Epithelial cell of esophagus (primary cell): ENCODE measurements around the gene EBP.
"Not testable (repeated sequence)": the region's sequence is repeated elsewhere in the genome, so short reads cannot be mapped to it uniquely, and the experiment has no call there.

Source experiments
- DNase-seq: peaks from one replicate; pipeline ENCODE4 v3.0.0; 2010; ENCODE audit warnings: low read depth
- H3K4me3 ChIP-seq: 2 replicates; pipeline ENCODE4 v1.5.1; 2011; ENCODE audit warnings: mild to moderate bottlenecking, low read length, control low read depth
- TF ChIP-seq, protein P1 (sequence below): IDR thresholded peaks from 2 replicates; pipeline ENCODE4 v1.5.1; 2011; ENCODE audit warnings: low read depth, mild to moderate bottlenecking, low read length, control low read depth, inconsistent platforms; ENCODE audit not compliant: insufficient read depth; ENCODE audit errors: missing control alignments

The EBP gene

DNA sequence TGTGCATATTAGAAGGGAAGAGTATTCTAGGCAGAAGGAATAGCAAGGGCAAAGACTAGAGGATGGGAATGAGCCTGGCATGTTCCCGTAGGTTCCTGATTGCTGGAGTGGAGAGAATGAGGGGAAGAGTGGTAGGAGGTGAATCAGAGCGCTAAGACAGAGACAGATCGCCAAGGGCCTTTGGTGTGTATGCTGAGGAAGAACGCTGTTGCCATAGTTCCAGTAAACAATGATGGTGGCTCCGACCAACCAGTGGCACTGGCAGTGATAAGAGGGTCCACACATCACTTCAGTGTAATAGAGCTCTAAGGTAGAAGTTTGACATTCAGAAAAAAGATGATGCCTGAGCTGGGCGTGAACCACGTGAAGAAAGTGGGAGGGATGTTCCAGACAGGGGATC lies 18.9 kb downstream of the EBP start:
- TF ChIP-seq, protein P1, sequence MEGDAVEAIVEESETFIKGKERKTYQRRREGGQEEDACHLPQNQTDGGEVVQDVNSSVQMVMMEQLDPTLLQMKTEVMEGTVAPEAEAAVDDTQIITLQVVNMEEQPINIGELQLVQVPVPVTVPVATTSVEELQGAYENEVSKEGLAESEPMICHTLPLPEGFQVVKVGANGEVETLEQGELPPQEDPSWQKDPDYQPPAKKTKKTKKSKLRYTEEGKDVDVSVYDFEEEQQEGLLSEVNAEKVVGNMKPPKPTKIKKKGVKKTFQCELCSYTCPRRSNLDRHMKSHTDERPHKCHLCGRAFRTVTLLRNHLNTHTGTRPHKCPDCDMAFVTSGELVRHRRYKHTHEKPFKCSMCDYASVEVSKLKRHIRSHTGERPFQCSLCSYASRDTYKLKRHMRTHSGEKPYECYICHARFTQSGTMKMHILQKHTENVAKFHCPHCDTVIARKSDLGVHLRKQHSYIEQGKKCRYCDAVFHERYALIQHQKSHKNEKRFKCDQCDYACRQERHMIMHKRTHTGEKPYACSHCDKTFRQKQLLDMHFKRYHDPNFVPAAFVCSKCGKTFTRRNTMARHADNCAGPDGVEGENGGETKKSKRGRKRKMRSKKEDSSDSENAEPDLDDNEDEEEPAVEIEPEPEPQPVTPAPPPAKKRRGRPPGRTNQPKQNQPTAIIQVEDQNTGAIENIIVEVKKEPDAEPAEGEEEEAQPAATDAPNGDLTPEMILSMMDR = no peak
- no peak for DNase-seq

GRCh38 chrX:48541140-48541814 lies 19.7 kb downstream of the EBP start:
- TF ChIP-seq, protein P1 = no peak
- no peak overlapping the region for H3K4me3 ChIP-seq
- DNase-seq = no peak

More for the DNA sequence above, 18.9 kb downstream of the EBP start:
- H3K4me3 ChIP-seq = peak overlapping the region; percentile 72

DNA sequence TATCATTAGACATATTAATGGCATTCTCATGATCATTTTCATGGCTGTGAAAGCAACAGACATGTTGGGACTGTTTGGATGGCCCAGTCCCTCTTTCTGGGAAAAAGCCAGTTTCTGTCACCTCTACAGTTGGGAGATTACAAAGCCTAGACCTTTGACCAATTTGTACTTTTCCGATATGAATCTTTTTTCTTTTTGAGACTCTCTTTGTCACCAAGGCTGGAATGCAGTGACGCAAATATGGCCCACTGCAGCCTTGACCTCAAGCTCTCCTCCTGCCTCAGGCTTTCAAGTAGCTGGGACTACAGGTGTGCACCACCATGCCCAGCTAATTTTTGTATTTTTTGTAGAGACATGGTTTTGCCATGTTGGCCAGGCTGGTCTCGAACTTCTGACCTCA lies 27.3 kb downstream of the EBP start:
- H3K4me3 ChIP-seq = no peak overlapping the region
- TF ChIP-seq, protein P1 = no peak
- no peak for DNase-seq

- not testable (repeated sequence) for H3K4me3 ChIP-seq, DNase-seq
These were observed 34.2 kb downstream of the EBP start for GRCh38 chrX:48555731-48556325.

GRCh38 chrX:48558271-48558670 lies 36.7 kb downstream of the EBP start:
- DNase-seq = peak; percentile 88
- TF ChIP-seq, protein P1 = no peak
- no peak overlapping the region for H3K4me3 ChIP-seq

DNA sequence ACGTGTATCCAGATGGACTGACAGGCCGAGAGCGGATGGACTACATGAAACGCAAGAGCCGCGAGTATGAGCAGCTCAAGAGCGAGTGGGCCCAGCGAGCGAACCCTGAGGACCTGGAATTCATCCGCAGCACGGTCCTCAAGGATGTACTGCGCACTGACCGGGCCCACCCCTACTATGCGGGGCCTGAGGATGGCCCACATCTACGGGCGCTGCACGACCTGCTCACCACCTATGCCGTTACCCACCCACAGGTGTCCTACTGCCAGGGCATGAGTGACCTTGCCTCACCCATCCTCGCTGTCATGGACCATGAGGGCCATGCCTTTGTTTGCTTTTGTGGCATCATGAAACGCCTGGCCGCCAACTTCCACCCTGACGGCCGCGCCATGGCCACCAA lies 38.0 kb downstream of the EBP start:
- H3K4me3 ChIP-seq = no peak overlapping the region
- no peak for DNase-seq
- TF ChIP-seq, protein P1 = no peak

DNA sequence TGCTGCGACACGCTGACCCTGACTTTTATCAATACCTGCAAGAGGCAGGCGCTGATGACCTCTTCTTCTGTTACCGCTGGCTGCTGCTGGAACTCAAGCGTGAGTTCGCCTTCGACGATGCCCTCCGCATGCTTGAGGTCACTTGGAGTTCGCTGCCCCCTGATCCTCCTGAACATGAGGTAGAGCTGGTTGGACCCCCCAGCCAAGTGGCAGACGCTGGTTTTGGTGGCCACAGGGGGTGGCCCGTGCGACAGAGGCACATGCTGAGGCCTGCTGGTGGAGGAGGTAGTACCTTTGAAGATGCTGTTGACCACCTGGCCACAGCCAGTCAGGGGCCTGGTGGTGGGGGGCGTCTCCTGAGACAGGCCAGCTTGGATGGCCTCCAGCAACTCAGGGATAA lies 38.4 kb downstream of the EBP start:
- TF ChIP-seq, protein P1 = no peak
- H3K4me3 ChIP-seq = no peak overlapping the region
- DNase-seq = no peak
